ENCODE measurements around the gene PABPN1. TPM values are rescaled to one million over a fixed set of nuclear protein-coding genes. Genes with fewer than 3 reads are reported as not detected.

The PABPN1 gene
- total RNA-seq, 1 donor from 2014 or later: 134 TPM

GRCh38 chr14:23339506-23340268 is 18.4 kb downstream of the PABPN1 start:
- H3K4me3 ChIP-seq (ENCODE audit: low read depth, low read length): no peak overlapping the region
- no peaks in the 10 kb centered on the region for H3K36me3 ChIP-seq (ENCODE audit: control insufficient read depth, insufficient read depth, low read length)
- no peak for DNase-seq (ENCODE audit: low read depth)
- TF ChIP-seq CTCF (IDR thresholded peaks at IDR 0.05; ENCODE audit: insufficient read depth, low read length, severe bottlenecking): no peak
- H3K27me3 ChIP-seq (ENCODE audit: control insufficient read depth, insufficient read depth, low read length): no peaks in the 10 kb centered on the region
- no peak for FAIRE-seq

GRCh38 chr14:23344481-23344880 is 23.2 kb downstream of the PABPN1 start:
- Histone ChIP-seq H3K4me3 (ENCODE audit: low read depth, low read length) (no peak overlapping the region), H3K36me3 (ENCODE audit: control insufficient read depth, insufficient read depth, low read length) (no peaks in the 10 kb centered on the region), H3K27me3 (ENCODE audit: control insufficient read depth, insufficient read depth, low read length) (no peaks in the 10 kb centered on the region)
- DNase-seq (ENCODE audit: low read depth) (no peak), FAIRE-seq (no peak)
- TF ChIP-seq CTCF (IDR thresholded peaks at IDR 0.05; ENCODE audit: insufficient read depth, low read length, severe bottlenecking): no peak

GRCh38 chr14:23345987-23346692 is 24.9 kb downstream of the PABPN1 start:
- FAIRE-seq (no peak), DNase-seq (ENCODE audit: low read depth) (no peak)
- H3K4me3 ChIP-seq (ENCODE audit: low read depth, low read length): no peak overlapping the region
- no peak for TF ChIP-seq CTCF (IDR thresholded peaks at IDR 0.05; ENCODE audit: insufficient read depth, low read length, severe bottlenecking)
- no peaks in the 10 kb centered on the region for H3K36me3 ChIP-seq (ENCODE audit: control insufficient read depth, insufficient read depth, low read length)
- H3K27me3 ChIP-seq (ENCODE audit: control insufficient read depth, insufficient read depth, low read length): no peaks in the 10 kb centered on the region

- TF ChIP-seq CTCF (IDR thresholded peaks at IDR 0.05; ENCODE audit: insufficient read depth, low read length, severe bottlenecking): no peak
- DNase-seq (ENCODE audit: low read depth) (no peak), FAIRE-seq (no peak)
- no peaks in the 10 kb centered on the region for H3K27me3 ChIP-seq (ENCODE audit: control insufficient read depth, insufficient read depth, low read length)
- no peaks in the 10 kb centered on the region for H3K36me3 ChIP-seq (ENCODE audit: control insufficient read depth, insufficient read depth, low read length)
- H3K4me3 ChIP-seq (ENCODE audit: low read depth, low read length): no peak overlapping the region
Observed at GRCh38 chr14:23346693-23347405, 25.6 kb downstream of the PABPN1 start.

GRCh38 chr14:23347406-23348296 is 26.4 kb downstream of the PABPN1 start:
- Histone ChIP-seq H3K4me3 (ENCODE audit: low read depth, low read length) (no peak overlapping the region), H3K27me3 (ENCODE audit: control insufficient read depth, insufficient read depth, low read length) (no peaks in the 10 kb centered on the region), H3K36me3 (ENCODE audit: control insufficient read depth, insufficient read depth, low read length) (no peaks in the 10 kb centered on the region)
- FAIRE-seq: no peak
- no peak for DNase-seq (ENCODE audit: low read depth)
- no peak for TF ChIP-seq CTCF (IDR thresholded peaks at IDR 0.05; ENCODE audit: insufficient read depth, low read length, severe bottlenecking)

Data from bronchial epithelial cell (primary cell).